Stomach (tissue), 4 donors: ENCODE measurements around the gene TRIML1.

Experiments
- CTCF ChIP-seq, 7 experiments: fragments of 450-650 bp in 4 of 7; fragments of 200-600 bp in 3 of 7; sonication (generic) in 3 of 7; IDR thresholded peaks; one replicate each; pipeline ENCODE4 v1.5.1; 2016 to 2019; ENCODE audit warnings: antibody characterized with exemption in 7 of 7, control low read depth in 2 of 7, mild to moderate bottlenecking in 1 of 7
- POLR2AphosphoS5 ChIP-seq, 3 donors: sonication (generic); formaldehyde crosslinking; IDR thresholded peaks; one replicate each; pipeline ENCODE4 v1.6.1; 2016; ENCODE audit warnings: antibody characterized with exemption in 3 of 3

DNA sequence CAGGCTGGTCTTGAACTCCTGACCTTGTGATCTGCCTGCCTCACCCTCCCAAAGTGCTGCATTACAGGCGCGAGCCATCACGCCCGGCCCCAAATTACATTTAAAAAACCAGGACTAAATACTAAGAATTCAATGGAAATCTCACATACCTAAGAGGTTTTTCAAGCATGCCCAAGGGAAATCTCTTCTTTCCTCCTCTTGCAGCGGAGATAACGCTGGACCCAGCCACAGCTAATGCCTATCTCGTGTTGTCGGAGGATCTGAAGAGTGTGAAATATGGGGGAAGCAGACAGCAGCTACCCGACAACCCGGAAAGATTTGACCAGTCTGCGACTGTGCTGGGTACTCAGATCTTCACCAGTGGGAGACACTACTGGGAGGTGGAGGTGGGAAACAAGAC, 7.4 kb downstream of the TRIML1 start:
- TF ChIP-seq CTCF (IDR thresholded peaks at IDR 0.05) (no peak), POLR2AphosphoS5 (IDR thresholded peaks at IDR 0.05) (no peak)
